ENCODE measurements around the gene MORC2. TPM values are rescaled to one million over a fixed set of nuclear protein-coding genes. Genes with fewer than 3 reads are reported as not detected.

The MORC2 gene
- total RNA-seq (10 to 100 TPM; 33.6 to 49.1 (median 45.4) TPM), total RNA-seq (27.4 to 126 (median 55.0) reads per million in 29 experiments)
- 44.1 TPM for total RNA-seq (2013)

- H3K9me3 Mint-ChIP-seq = peaks cover 7 to 39% (median 27%) of the 10 kb centered on the region in 3 donors
- peak in 2 of 35 experiments; percentile 2 to 3 for DNase-seq
- H3K27me3 Mint-ChIP-seq = no peaks in the 10 kb centered on the region
- Histone ChIP-seq H3K27me3 (replicated peaks in 1 of 2; ENCODE audit: control insufficient read depth in 2 of 2, extremely low read depth in 1 of 2, insufficient read depth in 2 of 2, low read length in 1 of 2) (no peaks in the 10 kb centered on the region), H3K4me3 (ENCODE audit: control insufficient read depth in 1 of 2, extremely low read depth in 1 of 2, low read length in 1 of 2) (peak within 1 kb of the TSS; percentile 74 to 77), H3K36me3 (ENCODE audit: control insufficient read depth in 2 of 2, extremely low read depth in 1 of 2, insufficient read depth in 1 of 2, low read length in 1 of 2) (peaks cover 3 to 21% of the 10 kb centered on the region in 2 donors), H3K4me1 (ENCODE audit: control insufficient read depth in 1 of 2, extremely low read depth in 1 of 2, insufficient read depth in 2 of 2, low read length in 2 of 2) (peaks cover 6 to 22% of the 10 kb centered on the region in 2 experiments), H3K27ac (ENCODE audit: low read length) (peak within 1 kb of the TSS; percentile 90), H3K9me3 (peaks cover 30% of the 10 kb centered on the region)
- 22% methylated on average over 51 of the region's 53 CpGs for whole genome bisulfite sequencing (ENCODE audit: insufficient coverage)
- peak in 1 of 4 experiments; percentile 44 for ATAC-seq (replicated peaks in 1 of 4)
- ChIA-PET POLR2A (interaction anchor here (0.6 to 1.0 kb wide), 7 partner anchors 13 to 377 kb away, joined by 3 to 5 read pairs (median 3); partner anchors contain the start of gene PES1 (in 1 of the 2)), CTCF (interaction anchor here (0.6 to 1.9 kb wide), 11 partner anchors 18 to 334 kb away, joined by 3 to 6 read pairs (median 4); partner anchors contain the start of gene PIK3IP1 (in 1 of the 2))
- H3K36me3 Mint-ChIP-seq = peaks cover 50% of the 10 kb centered on the region
- H3K27ac Mint-ChIP-seq = peak within 1 kb of the TSS; percentile 92 to 94
- peaks cover 34 to 72% (median 61%) of the 10 kb centered on the region in 3 donors for H3K4me1 Mint-ChIP-seq
- H3K4me3 Mint-ChIP-seq = peak within 1 kb of the TSS; percentile 90 to 91 (median 91)
Observed at GRCh38 chr22:30968015-30968923, at the start of gene MORC2. MORC2 (minus strand) TSS chr22:30968774; CDS start chr22:30967889, 885 bp downstream.

GRCh38 chr22:31005535-31005934 is 37.0 kb upstream of the MORC2 start:
- Mint-ChIP-seq H3K36me3 (no peaks in the 10 kb centered on the region), H3K4me3 (no peak overlapping the region), H3K4me1 (no peaks in the 10 kb centered on the region), H3K27ac (no peak overlapping the region), H3K9me3 (peaks cover 4 to 10% (median 10%) of the 10 kb centered on the region in 3 donors), H3K27me3 (peaks cover 4 to 5% of the 10 kb centered on the region in 2 donors)
- H3K4me3 ChIP-seq (ENCODE audit: control insufficient read depth in 1 of 2, extremely low read depth in 1 of 2, low read length in 1 of 2) = no peak overlapping the region
- H3K4me1 ChIP-seq (ENCODE audit: control insufficient read depth in 1 of 2, extremely low read depth in 1 of 2, insufficient read depth in 2 of 2, low read length in 2 of 2) = no peaks in the 10 kb centered on the region
- H3K27me3 ChIP-seq (replicated peaks in 1 of 2; ENCODE audit: control insufficient read depth in 2 of 2, extremely low read depth in 1 of 2, insufficient read depth in 2 of 2, low read length in 1 of 2) = peaks cover 0 to 9% of the 10 kb centered on the region in 2 experiments
- no peak overlapping the region for H3K27ac ChIP-seq (ENCODE audit: low read length)
- no peaks in the 10 kb centered on the region for H3K9me3 ChIP-seq
- DNase-seq = no peak
- ChIA-PET POLR2A (no interaction called here), CTCF (interaction anchor here in 1 of 2 donors (0.7 kb wide), 1 partner anchor 1166 kb away, joined by 4 read pairs; no protein-coding TSS in a partner anchor)
- no peaks in the 10 kb centered on the region for H3K36me3 ChIP-seq (ENCODE audit: control insufficient read depth in 2 of 2, extremely low read depth in 1 of 2, insufficient read depth in 1 of 2, low read length in 1 of 2)
- ATAC-seq (replicated peaks in 1 of 4) = no peak

GRCh38 chr22:31001124-31001770 is 32.7 kb upstream of the MORC2 start:
- H3K4me3 ChIP-seq (ENCODE audit: control insufficient read depth in 1 of 2, extremely low read depth in 1 of 2, low read length in 1 of 2) = no peak overlapping the region
- no peak overlapping the region for H3K4me3 Mint-ChIP-seq
- peaks cover 0 to 10% (median 10%) of the 10 kb centered on the region in 3 donors for H3K9me3 Mint-ChIP-seq
- H3K27me3 ChIP-seq (replicated peaks in 1 of 2; ENCODE audit: control insufficient read depth in 2 of 2, extremely low read depth in 1 of 2, insufficient read depth in 2 of 2, low read length in 1 of 2) = peaks cover 0 to 9% of the 10 kb centered on the region in 2 experiments
- peaks cover 4 to 5% of the 10 kb centered on the region in 2 donors for H3K27me3 Mint-ChIP-seq
- no peaks in the 10 kb centered on the region for H3K36me3 Mint-ChIP-seq
- no peaks in the 10 kb centered on the region for H3K36me3 ChIP-seq (ENCODE audit: control insufficient read depth in 2 of 2, extremely low read depth in 1 of 2, insufficient read depth in 1 of 2, low read length in 1 of 2)
- H3K4me1 ChIP-seq (ENCODE audit: control insufficient read depth in 1 of 2, extremely low read depth in 1 of 2, insufficient read depth in 2 of 2, low read length in 2 of 2) = no peaks in the 10 kb centered on the region
- ChIA-PET POLR2A (no interaction called here), CTCF (no interaction called here)
- H3K9me3 ChIP-seq = no peaks in the 10 kb centered on the region
- DNase-seq = no peak
- no peak for ATAC-seq (replicated peaks in 1 of 4)
- 86% methylated on average over 1 of the region's 6 CpGs for WGBS (ENCODE audit: insufficient coverage)
- H3K27ac Mint-ChIP-seq = no peak overlapping the region
- no peaks in the 10 kb centered on the region for H3K4me1 Mint-ChIP-seq
- no peak overlapping the region for H3K27ac ChIP-seq (ENCODE audit: low read length)

- CTCF ChIA-PET = no interaction called here
- H3K27me3 ChIP-seq (replicated peaks in 1 of 2; ENCODE audit: control insufficient read depth in 2 of 2, extremely low read depth in 1 of 2, insufficient read depth in 2 of 2, low read length in 1 of 2) = peaks cover 0 to 14% of the 10 kb centered on the region in 2 experiments
- POLR2A ChIA-PET = no interaction called here
- Mint-ChIP-seq H3K4me3 (no peak overlapping the region), H3K27ac (no peak overlapping the region), H3K36me3 (no peaks in the 10 kb centered on the region), H3K9me3 (no peaks in the 10 kb centered on the region), H3K4me1 (peaks cover 0 to 8% (median 0%) of the 10 kb centered on the region in 3 donors), H3K27me3 (peaks cover 4 to 7% of the 10 kb centered on the region in 2 donors)
- no peak overlapping the region for H3K27ac ChIP-seq (ENCODE audit: low read length)
- no peaks in the 10 kb centered on the region for H3K36me3 ChIP-seq (ENCODE audit: control insufficient read depth in 2 of 2, extremely low read depth in 1 of 2, insufficient read depth in 1 of 2, low read length in 1 of 2)
- no peaks in the 10 kb centered on the region for H3K9me3 ChIP-seq
- H3K4me1 ChIP-seq (ENCODE audit: control insufficient read depth in 1 of 2, extremely low read depth in 1 of 2, insufficient read depth in 2 of 2, low read length in 2 of 2) = no peaks in the 10 kb centered on the region
- ATAC-seq (replicated peaks in 1 of 4) (no peak), DNase-seq (no peak)
- WGBS (ENCODE audit: insufficient coverage) = 80% methylated on average over 2 of the region's 4 CpGs
- no peak overlapping the region for H3K4me3 ChIP-seq (ENCODE audit: control insufficient read depth in 1 of 2, extremely low read depth in 1 of 2, low read length in 1 of 2)
Observed at GRCh38 chr22:30998329-30998728, 29.8 kb upstream of the MORC2 start.

- Mint-ChIP-seq H3K4me1 (peaks cover 0 to 8% (median 0%) of the 10 kb centered on the region in 3 donors), H3K4me3 (no peak overlapping the region), H3K9me3 (peaks cover 0 to 4% (median 2%) of the 10 kb centered on the region in 3 donors), H3K36me3 (peaks cover 2% of the 10 kb centered on the region), H3K27ac (no peak overlapping the region), H3K27me3 (peaks cover 0 to 4% of the 10 kb centered on the region in 2 donors)
- CTCF ChIA-PET = interaction anchor here in 1 of 2 donors (0.7 kb wide), 1 partner anchor 23 kb away, joined by 3 read pairs; no protein-coding TSS in a partner anchor
- POLR2A ChIA-PET = no interaction called here
- Histone ChIP-seq H3K27ac (ENCODE audit: low read length) (no peak overlapping the region), H3K4me3 (ENCODE audit: control insufficient read depth in 1 of 2, extremely low read depth in 1 of 2, low read length in 1 of 2) (no peak overlapping the region), H3K36me3 (ENCODE audit: control insufficient read depth in 2 of 2, extremely low read depth in 1 of 2, insufficient read depth in 1 of 2, low read length in 1 of 2) (no peaks in the 10 kb centered on the region), H3K27me3 (replicated peaks in 1 of 2; ENCODE audit: control insufficient read depth in 2 of 2, extremely low read depth in 1 of 2, insufficient read depth in 2 of 2, low read length in 1 of 2) (peaks cover 0 to 10% of the 10 kb centered on the region in 2 experiments), H3K9me3 (peaks cover 2% of the 10 kb centered on the region), H3K4me1 (ENCODE audit: control insufficient read depth in 1 of 2, extremely low read depth in 1 of 2, insufficient read depth in 2 of 2, low read length in 2 of 2) (no peaks in the 10 kb centered on the region)
- DNase-seq (no peak), ATAC-seq (replicated peaks in 1 of 4) (no peak)
- no CpG with 5 or more reads among the region's 2 CpGs for WGBS (ENCODE audit: insufficient coverage)
Observed at GRCh38 chr22:30996462-30996861, 27.9 kb upstream of the MORC2 start.

- no peak for ATAC-seq (replicated peaks in 1 of 4)
- POLR2A ChIA-PET = no interaction called here
- no CpG with 5 or more reads among the region's 1 CpG for WGBS (ENCODE audit: insufficient coverage)
Observed at GRCh38 chr22:30994960-30995359, 26.4 kb upstream of the MORC2 start.

More at GRCh38 chr22:30994960-30995359, 26.4 kb upstream of the MORC2 start:
- H3K36me3 Mint-ChIP-seq = peaks cover 9% of the 10 kb centered on the region
- peaks cover 0 to 4% of the 10 kb centered on the region in 2 experiments for H3K27me3 ChIP-seq (replicated peaks in 1 of 2; ENCODE audit: control insufficient read depth in 2 of 2, extremely low read depth in 1 of 2, insufficient read depth in 2 of 2, low read length in 1 of 2)
- H3K27ac ChIP-seq (ENCODE audit: low read length) = no peak overlapping the region
- CTCF ChIA-PET = no interaction called here
- no peaks in the 10 kb centered on the region for H3K4me1 ChIP-seq (ENCODE audit: control insufficient read depth in 1 of 2, extremely low read depth in 1 of 2, insufficient read depth in 2 of 2, low read length in 2 of 2)
- H3K9me3 Mint-ChIP-seq = peaks cover 0 to 14% (median 7%) of the 10 kb centered on the region in 3 donors
- no peak overlapping the region for H3K4me3 Mint-ChIP-seq
- no peaks in the 10 kb centered on the region for H3K36me3 ChIP-seq (ENCODE audit: control insufficient read depth in 2 of 2, extremely low read depth in 1 of 2, insufficient read depth in 1 of 2, low read length in 1 of 2)
- no peak overlapping the region for H3K27ac Mint-ChIP-seq
- DNase-seq = no peak
- H3K9me3 ChIP-seq = peaks cover 2% of the 10 kb centered on the region
- peaks cover 0 to 2% of the 10 kb centered on the region in 2 donors for H3K27me3 Mint-ChIP-seq
- H3K4me3 ChIP-seq (ENCODE audit: control insufficient read depth in 1 of 2, extremely low read depth in 1 of 2, low read length in 1 of 2) = no peak overlapping the region
- H3K4me1 Mint-ChIP-seq = peaks cover 0 to 8% (median 0%) of the 10 kb centered on the region in 3 donors

Measured in T-cell (primary cell).